HG02973 (cell line): ENCODE data around the gene TIRAP.

Experiments
- ATAC-seq: cut with Tn5 transposase; IDR thresholded peaks from one replicate; pipeline ENCODE4 v1.9.1; 2021; ENCODE audit warnings: moderate library complexity; ENCODE audit not compliant: unreplicated experiment

TIRAP gene

GRCh38 chr11:126318574-126319373 is 35.9 kb downstream of the TIRAP start:
- ATAC-seq: peak; percentile 75

GRCh38 chr11:126319374-126319740 is 36.5 kb downstream of the TIRAP start:
- ATAC-seq: no peak

- no peak for ATAC-seq
Measured at GRCh38 chr11:126322996-126323395, 40.1 kb downstream of the TIRAP start.

- no peak for ATAC-seq
Measured at GRCh38 chr11:126327281-126328000, 44.5 kb downstream of the TIRAP start.

GRCh38 chr11:126328001-126328390 is 45.1 kb downstream of the TIRAP start:
- ATAC-seq: no peak

- ATAC-seq: no peak
Measured at GRCh38 chr11:126328444-126328843, 45.6 kb downstream of the TIRAP start.

- no peak for ATAC-seq
Measured at GRCh38 chr11:126328938-126329643, 46.2 kb downstream of the TIRAP start.

- ATAC-seq: no peak
Measured at GRCh38 chr11:126329644-126330211, 46.8 kb downstream of the TIRAP start.

GRCh38 chr11:126331286-126331685 is 48.4 kb downstream of the TIRAP start:
- ATAC-seq: no peak

- ATAC-seq: no peak
Measured at GRCh38 chr11:126332221-126332711, 49.4 kb downstream of the TIRAP start.

GRCh38 chr11:126333142-126333541 is 50.2 kb downstream of the TIRAP start:
- ATAC-seq: no peak

- no peak for ATAC-seq
Measured at GRCh38 chr11:126334659-126335462, 52.0 kb downstream of the TIRAP start.

GRCh38 chr11:126335463-126335760 is 52.5 kb downstream of the TIRAP start:
- no peak for ATAC-seq

GRCh38 chr11:126336138-126336541 is 53.2 kb downstream of the TIRAP start:
- no peak for ATAC-seq

GRCh38 chr11:126336671-126337101 is 53.8 kb downstream of the TIRAP start:
- no peak for ATAC-seq

GRCh38 chr11:126337126-126337473 is 54.2 kb downstream of the TIRAP start:
- ATAC-seq: no peak

- no peak for ATAC-seq
Measured at GRCh38 chr11:126337474-126338241, 54.8 kb downstream of the TIRAP start.

GRCh38 chr11:126338346-126339055 is 55.6 kb downstream of the TIRAP start:
- ATAC-seq: no peak
